Measurements from ENCODE around the gene DUXB. TPM values are rescaled to one million over a fixed set of nuclear protein-coding genes. Genes with fewer than 3 reads are reported as not detected.

The DUXB gene
- total and polyA plus RNA-seq, 2 of the 13 experiments (the other 11 are each of a cell fraction or from before 2014, with no cell fraction given), result not detected

DNA sequence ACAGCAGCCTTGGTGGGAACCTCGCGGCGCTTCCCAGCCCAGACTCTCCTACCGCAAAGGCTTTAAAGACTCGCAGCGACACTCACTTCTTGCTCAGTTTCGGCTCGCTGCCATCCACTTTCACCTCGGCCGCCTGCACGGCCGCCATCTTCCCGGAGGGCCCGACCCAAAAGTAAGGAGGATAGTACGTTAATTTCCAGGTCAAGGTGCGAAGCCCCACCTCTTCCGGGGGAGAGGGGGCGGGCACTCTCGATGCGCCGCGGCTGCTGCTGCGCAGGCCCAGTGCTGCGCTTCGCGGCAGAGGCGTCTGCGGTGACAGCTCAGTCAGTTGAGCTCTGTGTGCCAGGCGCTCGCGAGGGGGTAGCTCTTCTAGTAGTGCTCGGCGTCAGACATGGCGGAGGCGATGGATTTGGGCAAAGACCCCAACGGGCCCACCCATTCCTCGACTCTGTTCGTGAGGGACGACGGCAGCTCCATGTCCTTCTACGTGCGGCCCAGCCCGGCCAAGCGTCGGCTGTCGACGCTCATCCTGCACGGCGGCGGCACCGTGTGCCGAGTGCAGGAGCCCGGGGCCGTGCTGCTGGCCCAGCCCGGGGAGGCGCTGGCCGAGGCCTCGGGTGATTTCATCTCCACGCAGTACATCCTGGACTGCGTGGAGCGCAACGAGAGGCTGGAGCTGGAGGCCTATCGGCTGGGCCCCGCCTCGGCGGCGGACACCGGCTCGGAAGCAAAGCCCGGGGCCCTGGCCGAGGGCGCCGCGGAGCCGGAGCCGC is 53.6 kb downstream of the DUXB start, which contains the start of the genes KARS1 and TERF2IP (continued):
- no peak for TF ChIP-seq ZNF292 (CRISPR knock-in tag; IDR thresholded peaks at IDR 0.05; ENCODE audit: borderline replicate concordance, low read depth)
- TF ChIP-seq TBX2 (CRISPR knock-in tag; IDR thresholded peaks at IDR 0.05; ENCODE audit: borderline replicate concordance), result peak; percentile 82; the same call in 1 of the 2 replicates
- TF ChIP-seq GZF1 (CRISPR knock-in tag; IDR thresholded peaks at IDR 0.05), result no peak; the same call in 1 of the 2 replicates
- no peak; the same call in 1 of the 2 replicates for TF ChIP-seq RNF2 (conservative IDR thresholded peaks at IDR 0.05; ENCODE audit: low read depth)
- peak; percentile 65; the same call in 1 of the 2 replicates for TF ChIP-seq AKAP8 (CRISPR knock-in tag; IDR thresholded peaks at IDR 0.05)
- TF ChIP-seq BCL6 (CRISPR knock-in tag; IDR thresholded peaks at IDR 0.05), result peak; percentile 63
- TF ChIP-seq, protein P1, sequence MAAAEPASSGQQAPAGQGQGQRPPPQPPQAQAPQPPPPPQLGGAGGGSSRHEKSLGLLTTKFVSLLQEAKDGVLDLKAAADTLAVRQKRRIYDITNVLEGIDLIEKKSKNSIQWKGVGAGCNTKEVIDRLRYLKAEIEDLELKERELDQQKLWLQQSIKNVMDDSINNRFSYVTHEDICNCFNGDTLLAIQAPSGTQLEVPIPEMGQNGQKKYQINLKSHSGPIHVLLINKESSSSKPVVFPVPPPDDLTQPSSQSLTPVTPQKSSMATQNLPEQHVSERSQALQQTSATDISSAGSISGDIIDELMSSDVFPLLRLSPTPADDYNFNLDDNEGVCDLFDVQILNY (CRISPR knock-in tag; conservative IDR thresholded peaks at IDR 0.05), result 0 out of 2 replicates have a peak, but pooled peaks have one; percentile 26
- TF ChIP-seq GATAD2A (CRISPR knock-in tag; IDR thresholded peaks at IDR 0.05), result peak; percentile 62; the same call in 1 of the 2 replicates
- TF ChIP-seq, protein P2, sequence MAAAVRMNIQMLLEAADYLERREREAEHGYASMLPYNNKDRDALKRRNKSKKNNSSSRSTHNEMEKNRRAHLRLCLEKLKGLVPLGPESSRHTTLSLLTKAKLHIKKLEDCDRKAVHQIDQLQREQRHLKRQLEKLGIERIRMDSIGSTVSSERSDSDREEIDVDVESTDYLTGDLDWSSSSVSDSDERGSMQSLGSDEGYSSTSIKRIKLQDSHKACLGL (CRISPR knock-in tag; IDR thresholded peaks at IDR 0.05), result peak; percentile 93; the same call in 1 of the 2 replicates
- TF ChIP-seq GPBP1L1 (CRISPR knock-in tag; IDR thresholded peaks at IDR 0.05), result no peak
- TF ChIP-seq, protein P3, sequence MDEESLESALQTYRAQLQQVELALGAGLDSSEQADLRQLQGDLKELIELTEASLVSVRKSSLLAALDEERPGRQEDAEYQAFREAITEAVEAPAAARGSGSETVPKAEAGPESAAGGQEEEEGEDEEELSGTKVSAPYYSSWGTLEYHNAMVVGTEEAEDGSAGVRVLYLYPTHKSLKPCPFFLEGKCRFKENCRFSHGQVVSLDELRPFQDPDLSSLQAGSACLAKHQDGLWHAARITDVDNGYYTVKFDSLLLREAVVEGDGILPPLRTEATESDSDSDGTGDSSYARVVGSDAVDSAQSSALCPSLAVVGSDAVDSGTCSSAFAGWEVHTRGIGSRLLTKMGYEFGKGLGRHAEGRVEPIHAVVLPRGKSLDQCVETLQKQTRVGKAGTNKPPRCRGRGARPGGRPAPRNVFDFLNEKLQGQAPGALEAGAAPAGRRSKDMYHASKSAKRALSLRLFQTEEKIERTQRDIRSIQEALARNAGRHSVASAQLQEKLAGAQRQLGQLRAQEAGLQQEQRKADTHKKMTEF (CRISPR knock-in tag; IDR thresholded peaks at IDR 0.05), result peak; percentile 97
- 0 out of 2 replicates have a peak, but pooled peaks have one; percentile 84 for TF ChIP-seq ZNF737 (CRISPR knock-in tag; IDR thresholded peaks at IDR 0.05; ENCODE audit: borderline replicate concordance)
- peak; percentile 84 for TF ChIP-seq ERF (CRISPR knock-in tag; IDR thresholded peaks at IDR 0.05)
- no peak for TF ChIP-seq ZMYM2 (CRISPR knock-in tag; IDR thresholded peaks at IDR 0.05)
- TF ChIP-seq NR1H2 (CRISPR knock-in tag; IDR thresholded peaks at IDR 0.05; ENCODE audit: borderline replicate concordance, low read depth), result no peak
- TF ChIP-seq ZNF12 (CRISPR knock-in tag; IDR thresholded peaks at IDR 0.05), result no peak
- no peak for TF ChIP-seq ZNF562 (CRISPR knock-in tag; IDR thresholded peaks at IDR 0.05; ENCODE audit: borderline replicate concordance)
- no peak for TF ChIP-seq ZC3H4 (CRISPR knock-in tag; IDR thresholded peaks at IDR 0.05; ENCODE audit: borderline replicate concordance)
- TF ChIP-seq ZNF691 (CRISPR knock-in tag; IDR thresholded peaks at IDR 0.05; ENCODE audit: borderline replicate concordance, low read depth), result peak; percentile 86
- peak; percentile 72 for TF ChIP-seq ZNF704 (CRISPR knock-in tag; IDR thresholded peaks at IDR 0.05; ENCODE audit: borderline replicate concordance)
- TF ChIP-seq DR1 (CRISPR knock-in tag; IDR thresholded peaks at IDR 0.05), result peak; percentile 65; the same call in 1 of the 2 replicates
- no peak for TF ChIP-seq CHD4 (IDR thresholded peaks at IDR 0.05; ENCODE audit: borderline replicate concordance, low read length)
- TF ChIP-seq ZNF256 (CRISPR knock-in tag; conservative IDR thresholded peaks at IDR 0.05), result peak; percentile 82
- TF ChIP-seq AHR (CRISPR knock-in tag; IDR thresholded peaks at IDR 0.05), result 0 out of 2 replicates have a peak, but pooled peaks have one; percentile 19
